Measurements from ENCODE around the gene ABCC1. TPM values are rescaled to one million over a fixed set of nuclear protein-coding genes. Genes with fewer than 3 reads are reported as not detected.
"Not testable (repeated sequence)": the region's sequence is repeated elsewhere in the genome, so short reads cannot be mapped to it uniquely, and the experiment has no call there.

Gene ABCC1
- total RNA-seq, 1 experiment from 2014 or later: 23.6 TPM

- peaks cover 99% of the 10 kb centered on the region for H3K79me2 ChIP-seq (ENCODE audit: low read length)
These were observed 32.0 kb downstream of the ABCC1 start for GRCh38 chr16:15981382-15981781.

GRCh38 chr16:15982194-15982915, 32.9 kb downstream of the ABCC1 start:
- not testable (repeated sequence) for H3K4me2 ChIP-seq (ENCODE audit: low read depth, low read length, poor library complexity, severe bottlenecking); H3K27me3 ChIP-seq (ENCODE audit: low read length); H3K9me2 ChIP-seq (replicated peaks; ENCODE audit: insufficient read depth, low read length); DNase-seq; H3K27ac ChIP-seq (ENCODE audit: low read length); H3K4me1 ChIP-seq (ENCODE audit: low read length); H3K9ac ChIP-seq (ENCODE audit: low read length); H2AFZ ChIP-seq (ENCODE audit: low read length); H3K4me3 ChIP-seq (ENCODE audit: low read length)
- Histone ChIP-seq H3K9me3 (ENCODE audit: low read length) (peaks cover 14% of the 10 kb centered on the region), H3K36me3 (ENCODE audit: insufficient read depth, low read length) (peaks cover 29% of the 10 kb centered on the region), H3K79me2 (ENCODE audit: low read length) (peaks cover 99% of the 10 kb centered on the region), H4K20me1 (ENCODE audit: insufficient read depth, low read depth, low read length) (peaks cover 11% of the 10 kb centered on the region; the same call in 1 of the 2 replicates)

More at GRCh38 chr16:15981382-15981781, 32.0 kb downstream of the ABCC1 start:
- H3K9me2 ChIP-seq (replicated peaks; ENCODE audit: insufficient read depth, low read length): no peaks in the 10 kb centered on the region
- peaks cover 35% of the 10 kb centered on the region for H3K36me3 ChIP-seq (ENCODE audit: insufficient read depth, low read length)
- no peaks in the 10 kb centered on the region for H3K4me1 ChIP-seq (ENCODE audit: low read length)
- H4K20me1 ChIP-seq (ENCODE audit: insufficient read depth, low read depth, low read length): peaks cover 3% of the 10 kb centered on the region; the same call in 1 of the 2 replicates
- peaks cover 14% of the 10 kb centered on the region for H3K9me3 ChIP-seq (ENCODE audit: low read length)
- no peak for DNase-seq
- no peak overlapping the region for H3K27ac ChIP-seq (ENCODE audit: low read length)
- no peak overlapping the region for H3K9ac ChIP-seq (ENCODE audit: low read length)
- H3K4me3 ChIP-seq (ENCODE audit: low read length): no peak overlapping the region
- no peaks in the 10 kb centered on the region for H3K27me3 ChIP-seq (ENCODE audit: low read length)
- H2AFZ ChIP-seq (ENCODE audit: low read length): no peak overlapping the region
- no peak overlapping the region for H3K4me2 ChIP-seq (ENCODE audit: low read depth, low read length, poor library complexity, severe bottlenecking)

GRCh38 chr16:15983898-15984297, 34.5 kb downstream of the ABCC1 start:
- Histone ChIP-seq H3K27ac (ENCODE audit: low read length) (no peak overlapping the region), H3K36me3 (ENCODE audit: insufficient read depth, low read length) (peaks cover 16% of the 10 kb centered on the region), H3K4me3 (ENCODE audit: low read length) (no peak overlapping the region), H3K9me3 (ENCODE audit: low read length) (peaks cover 7% of the 10 kb centered on the region; the same call in 1 of the 2 replicates), H3K27me3 (ENCODE audit: low read length) (no peaks in the 10 kb centered on the region), H4K20me1 (ENCODE audit: insufficient read depth, low read depth, low read length) (peaks cover 14% of the 10 kb centered on the region; the same call in 1 of the 2 replicates), H3K9ac (ENCODE audit: low read length) (no peak overlapping the region), H3K9me2 (replicated peaks; ENCODE audit: insufficient read depth, low read length) (no peaks in the 10 kb centered on the region), H3K4me1 (ENCODE audit: low read length) (peaks cover 3% of the 10 kb centered on the region; the same call in 1 of the 2 replicates), H3K4me2 (ENCODE audit: low read depth, low read length, poor library complexity, severe bottlenecking) (no peak overlapping the region), H2AFZ (ENCODE audit: low read length) (no peak overlapping the region), H3K79me2 (ENCODE audit: low read length) (peaks cover 99% of the 10 kb centered on the region)
- DNase-seq: no peak

GRCh38 chr16:15985144-15985543, 35.7 kb downstream of the ABCC1 start:
- Histone ChIP-seq H3K4me1 (ENCODE audit: low read length) (peaks cover 3% of the 10 kb centered on the region; the same call in 1 of the 2 replicates), H4K20me1 (ENCODE audit: insufficient read depth, low read depth, low read length) (peaks cover 14% of the 10 kb centered on the region; the same call in 1 of the 2 replicates), H3K27me3 (ENCODE audit: low read length) (no peaks in the 10 kb centered on the region), H3K79me2 (ENCODE audit: low read length) (peaks cover 99% of the 10 kb centered on the region), H3K4me2 (ENCODE audit: low read depth, low read length, poor library complexity, severe bottlenecking) (no peak overlapping the region), H3K9me2 (replicated peaks; ENCODE audit: insufficient read depth, low read length) (no peaks in the 10 kb centered on the region), H3K36me3 (ENCODE audit: insufficient read depth, low read length) (peaks cover 11% of the 10 kb centered on the region), H3K9me3 (ENCODE audit: low read length) (peaks cover 4% of the 10 kb centered on the region; the same call in 1 of the 2 replicates), H3K9ac (ENCODE audit: low read length) (no peak overlapping the region), H2AFZ (ENCODE audit: low read length) (no peak overlapping the region), H3K27ac (ENCODE audit: low read length) (no peak overlapping the region), H3K4me3 (ENCODE audit: low read length) (no peak overlapping the region)
- DNase-seq: no peak

GRCh38 chr16:15986261-15986660, 36.8 kb downstream of the ABCC1 start:
- Histone ChIP-seq H3K4me2 (ENCODE audit: low read depth, low read length, poor library complexity, severe bottlenecking) (no peak overlapping the region), H2AFZ (ENCODE audit: low read length) (no peak overlapping the region), H4K20me1 (ENCODE audit: insufficient read depth, low read depth, low read length) (peaks cover 14% of the 10 kb centered on the region; the same call in 1 of the 2 replicates), H3K27me3 (ENCODE audit: low read length) (no peaks in the 10 kb centered on the region), H3K9me3 (ENCODE audit: low read length) (peaks cover under 1% of the 10 kb centered on the region; the same call in 1 of the 2 replicates), H3K27ac (ENCODE audit: low read length) (no peak overlapping the region), H3K9me2 (replicated peaks; ENCODE audit: insufficient read depth, low read length) (no peaks in the 10 kb centered on the region), H3K79me2 (ENCODE audit: low read length) (peaks cover 98% of the 10 kb centered on the region), H3K36me3 (ENCODE audit: insufficient read depth, low read length) (0 out of 2 replicates have a peak, but pooled peaks cover under 1% of the 10 kb centered on the region), H3K4me1 (ENCODE audit: low read length) (peaks cover 3% of the 10 kb centered on the region; the same call in 1 of the 2 replicates), H3K4me3 (ENCODE audit: low read length) (no peak overlapping the region), H3K9ac (ENCODE audit: low read length) (no peak overlapping the region)
- no peak for DNase-seq

- H3K9me3 ChIP-seq (ENCODE audit: low read length): no peaks in the 10 kb centered on the region
- H3K9ac ChIP-seq (ENCODE audit: low read length): no peak overlapping the region; the same call in 1 of the 2 replicates
- peaks cover 99% of the 10 kb centered on the region for H3K79me2 ChIP-seq (ENCODE audit: low read length)
- H3K4me3 ChIP-seq (ENCODE audit: low read length): no peak overlapping the region
- H2AFZ ChIP-seq (ENCODE audit: low read length): no peak overlapping the region
- no peak overlapping the region for H3K4me2 ChIP-seq (ENCODE audit: low read depth, low read length, poor library complexity, severe bottlenecking)
- no peaks in the 10 kb centered on the region for H3K27me3 ChIP-seq (ENCODE audit: low read length)
- H3K36me3 ChIP-seq (ENCODE audit: insufficient read depth, low read length): no peaks in the 10 kb centered on the region; the same call in 1 of the 2 replicates
- H3K9me2 ChIP-seq (replicated peaks; ENCODE audit: insufficient read depth, low read length): no peaks in the 10 kb centered on the region
- H3K4me1 ChIP-seq (ENCODE audit: low read length): peaks cover 3% of the 10 kb centered on the region; the same call in 1 of the 2 replicates
- no peak for DNase-seq
- no peak overlapping the region for H3K27ac ChIP-seq (ENCODE audit: low read length)
- peaks cover 18% of the 10 kb centered on the region; the same call in 1 of the 2 replicates for H4K20me1 ChIP-seq (ENCODE audit: insufficient read depth, low read depth, low read length)
These were observed 39.0 kb downstream of the ABCC1 start for GRCh38 chr16:15988268-15989013.

GRCh38 chr16:15990902-15991301, 41.5 kb downstream of the ABCC1 start:
- Histone ChIP-seq H3K9me3 (ENCODE audit: low read length) (no peaks in the 10 kb centered on the region), H2AFZ (ENCODE audit: low read length) (no peak overlapping the region), H3K36me3 (ENCODE audit: insufficient read depth, low read length) (peaks cover 3% of the 10 kb centered on the region; the same call in 1 of the 2 replicates), H3K27ac (ENCODE audit: low read length) (no peak overlapping the region), H3K4me1 (ENCODE audit: low read length) (peaks cover 3% of the 10 kb centered on the region), H3K4me3 (ENCODE audit: low read length) (no peak overlapping the region), H3K27me3 (ENCODE audit: low read length) (no peaks in the 10 kb centered on the region), H3K4me2 (ENCODE audit: low read depth, low read length, poor library complexity, severe bottlenecking) (no peak overlapping the region), H3K79me2 (ENCODE audit: low read length) (peaks cover 95% of the 10 kb centered on the region), H3K9ac (ENCODE audit: low read length) (no peak overlapping the region), H4K20me1 (ENCODE audit: insufficient read depth, low read depth, low read length) (peaks cover 18% of the 10 kb centered on the region; the same call in 1 of the 2 replicates), H3K9me2 (replicated peaks; ENCODE audit: insufficient read depth, low read length) (no peaks in the 10 kb centered on the region)
- no peak for DNase-seq

GRCh38 chr16:15993128-15993527, 43.7 kb downstream of the ABCC1 start:
- no peaks in the 10 kb centered on the region for H3K9me3 ChIP-seq (ENCODE audit: low read length)
- no peak overlapping the region for H3K9ac ChIP-seq (ENCODE audit: low read length)
- H2AFZ ChIP-seq (ENCODE audit: low read length): no peak overlapping the region
- DNase-seq: no peak
- peaks cover 90% of the 10 kb centered on the region for H3K79me2 ChIP-seq (ENCODE audit: low read length)
- H3K4me2 ChIP-seq (ENCODE audit: low read depth, low read length, poor library complexity, severe bottlenecking): no peak overlapping the region
- peaks cover 4% of the 10 kb centered on the region; the same call in 1 of the 2 replicates for H4K20me1 ChIP-seq (ENCODE audit: insufficient read depth, low read depth, low read length)
- H3K9me2 ChIP-seq (replicated peaks; ENCODE audit: insufficient read depth, low read length): no peaks in the 10 kb centered on the region
- H3K4me3 ChIP-seq (ENCODE audit: low read length): no peak overlapping the region
- no peaks in the 10 kb centered on the region for H3K27me3 ChIP-seq (ENCODE audit: low read length)
- peaks cover 3% of the 10 kb centered on the region for H3K4me1 ChIP-seq (ENCODE audit: low read length)
- H3K27ac ChIP-seq (ENCODE audit: low read length): no peak overlapping the region
- H3K36me3 ChIP-seq (ENCODE audit: insufficient read depth, low read length): peaks cover 3% of the 10 kb centered on the region; the same call in 1 of the 2 replicates

Measured in Karpas-422 (cell line).